Right ventricle myocardium inferior (tissue), 1 donor: ENCODE measurements around the gene AP2M1. TPM values are rescaled to one million over a fixed set of nuclear protein-coding genes. Genes with fewer than 3 reads are reported as not detected.

ENCODE experiments used
- ATAC-seq: fragments of 200-7000 bp; cut with Tn5 transposase; one replicate; pipeline ENCODE4 v1.9.1; 2020; ENCODE audit warnings: mild to moderate bottlenecking, moderate library complexity
- DNase-seq: peaks from one replicate; pipeline ENCODE4 v3.0.0; 2021; ENCODE audit errors: missing footprints
- intact Hi-C: fragments of 100-400 bp; cut with DNase I; formaldehyde crosslinking; loops from one replicate; pipeline ENCODE4 v1.11.0; 2022
- total RNA-seq: library from RNA; stranded (reverse); fragmentation: NEBNext Ultra II Directional; extraction: Animal tissue kit (Norgen Biotek cat#: 25700); gene quantifications from one replicate; pipeline ENCODE4 v1.2.1, GENCODE V29; 2021
- donor health status: DM: no; HTN: yes; CAD: no; lungs with severe emphysema.

AP2M1 gene
- total RNA-seq, 1 donor from 2014 or later = 269 TPM

- ATAC-seq = no peak
- intact Hi-C loops = no loop called here
- no peak for DNase-seq
These were observed 19.4 kb downstream of the AP2M1 start for GRCh38 chr3:184193991-184194539.

- ATAC-seq = no peak
- DNase-seq = no peak
- intact Hi-C loops = no loop called here
These were observed 21.9 kb downstream of the AP2M1 start for GRCh38 chr3:184196536-184196935.

- intact Hi-C loops = no loop called here
- ATAC-seq = no peak
- no peak for DNase-seq
These were observed 23.9 kb downstream of the AP2M1 start for GRCh38 chr3:184198509-184198908.

- DNase-seq (no peak), ATAC-seq (no peak)
- intact Hi-C loops = no loop called here
These were observed 26.2 kb downstream of the AP2M1 start for GRCh38 chr3:184200825-184201224.

- ATAC-seq = no peak
- intact Hi-C loops = no loop called here
- no peak for DNase-seq
These were observed 28.9 kb downstream of the AP2M1 start for GRCh38 chr3:184203526-184203925.

- peak; percentile 56 for ATAC-seq
- DNase-seq = no peak
These were observed 34.7 kb downstream of the AP2M1 start for GRCh38 chr3:184209146-184209923.

GRCh38 chr3:184211297-184211696 is 36.6 kb downstream of the AP2M1 start:
- DNase-seq (no peak), ATAC-seq (no peak)
- intact Hi-C loops = no loop called here

More at GRCh38 chr3:184209146-184209923, 34.7 kb downstream of the AP2M1 start:
- intact Hi-C loops = no loop called here

- ATAC-seq (no peak), DNase-seq (no peak)
- intact Hi-C loops = no loop called here
These were observed 37.1 kb downstream of the AP2M1 start for GRCh38 chr3:184211718-184212117.

- ATAC-seq (no peak), DNase-seq (no peak)
- intact Hi-C loops = no loop called here
These were observed 44.2 kb downstream of the AP2M1 start for GRCh38 chr3:184218814-184219213.

- intact Hi-C loops = no loop called here
- DNase-seq (no peak), ATAC-seq (no peak)
These were observed 47.9 kb downstream of the AP2M1 start for GRCh38 chr3:184222521-184222920.

- no peak for DNase-seq
- intact Hi-C loops = no loop called here
- no peak for ATAC-seq
These were observed 49.3 kb downstream of the AP2M1 start for GRCh38 chr3:184223946-184224345.

- DNase-seq (no peak), ATAC-seq (no peak)
- intact Hi-C loops = no loop called here
These were observed 52.9 kb downstream of the AP2M1 start for GRCh38 chr3:184227481-184227935.

GRCh38 chr3:184228376-184229137 is 53.9 kb downstream of the AP2M1 start:
- DNase-seq (no peak), ATAC-seq (no peak)
- intact Hi-C loops = no loop called here

GRCh38 chr3:184229394-184230080 is 54.9 kb downstream of the AP2M1 start, which contains the start of gene VWA5B2:
VWA5B2 (plus strand) TSS chr3:184229585; CDS start chr3:184230529, 944 bp downstream.
- ATAC-seq = peak; percentile 91
- intact Hi-C loops = no loop called here

GRCh38 chr3:184230081-184230602 is 55.5 kb downstream of the AP2M1 start:
- intact Hi-C loops = no loop called here
- DNase-seq (no peak), ATAC-seq (no peak)

More at GRCh38 chr3:184229394-184230080, 54.9 kb downstream of the AP2M1 start, which contains the start of gene VWA5B2:
- DNase-seq = no peak

GRCh38 chr3:184230603-184231528 is 56.2 kb downstream of the AP2M1 start:
- DNase-seq (no peak), ATAC-seq (no peak)
- intact Hi-C loops = no loop called here

GRCh38 chr3:184231671-184232070 is 57.0 kb downstream of the AP2M1 start:
- DNase-seq = no peak
- no peak for ATAC-seq
- intact Hi-C loops = no loop called here
